Endometrial microvascular endothelial cells (primary cell): ENCODE results near the gene EEF1G. TPM values are rescaled to one million over a fixed set of nuclear protein-coding genes. Genes with fewer than 3 reads are reported as not detected.
"Not testable (repeated sequence)": the region's sequence is repeated elsewhere in the genome, so short reads cannot be mapped to it uniquely, and the experiment has no call there.

Experiments
- in situ Hi-C: cut with HindIII; loops from 2 replicates; pipeline ENCODE4 v1.10.0; 2017; ENCODE audit warnings: low sequenced_read_pairs, low pct_unique_long_range_greater_than_20kb; ENCODE audit errors: inconsistent ontology term
- total RNA-seq: library from RNA; depleted of rRNA; stranded (reverse); fragments of >200 nt; gene quantifications from one replicate; pipeline ENCODE4 v1.2.3, GENCODE V29; 2015; ENCODE audit errors: inconsistent ontology term

The EEF1G gene
- total RNA-seq, 1 donor from 2014 or later = 1,762 TPM

- in situ Hi-C loops = not testable (repeated sequence)
Observed at GRCh38 chr11:62581735-62582134, 8.0 kb upstream of the EEF1G start.

GRCh38 chr11:62580959-62581715, 7.4 kb upstream of the EEF1G start:
- in situ Hi-C loops = no loop called here

GRCh38 chr11:62579252-62579651, 5.6 kb upstream of the EEF1G start:
- in situ Hi-C loops = no loop called here

- in situ Hi-C loops = no loop called here
Observed at GRCh38 chr11:62578541-62578940, 4.8 kb upstream of the EEF1G start.

GRCh38 chr11:62577046-62577714, 3.5 kb upstream of the EEF1G start:
- in situ Hi-C loops = no loop called here

GRCh38 chr11:62575837-62576236, 2.1 kb upstream of the EEF1G start:
- in situ Hi-C loops = no loop called here

GRCh38 chr11:62575156-62575555, 1.5 kb upstream of the EEF1G start:
- in situ Hi-C loops = no loop called here

- in situ Hi-C loops = loop anchor here (25.0 kb wide), 2 partner anchors 88 to 137 kb away; partner anchors contain the start of genes C11orf98, CSKMT, INTS5 and LBHD1
Observed at GRCh38 chr11:62574363-62575071, 826 bp upstream of the EEF1G start.

GRCh38 chr11:62573006-62573591, 592 bp downstream of the EEF1G start:
- in situ Hi-C loops = loop anchor here (25.0 kb wide), 2 partner anchors 89 to 136 kb away; partner anchors contain the start of genes C11orf98, CSKMT, INTS5 and LBHD1

- in situ Hi-C loops = loop anchor here (25.0 kb wide), 2 partner anchors 90 to 135 kb away; partner anchors contain the start of genes C11orf98, CSKMT, INTS5 and LBHD1
Observed at GRCh38 chr11:62572431-62572830, 1.3 kb downstream of the EEF1G start.

- in situ Hi-C loops = loop anchor here (25.0 kb wide), 2 partner anchors 91 to 134 kb away; partner anchors contain the start of genes C11orf98, CSKMT, INTS5 and LBHD1
Observed at GRCh38 chr11:62571493-62571892, 2.2 kb downstream of the EEF1G start.

- in situ Hi-C loops = loop anchor here (25.0 kb wide), 2 partner anchors 91 to 134 kb away; partner anchors contain the start of genes C11orf98, CSKMT, INTS5 and LBHD1
Observed at GRCh38 chr11:62570903-62571302, 2.8 kb downstream of the EEF1G start.

- in situ Hi-C loops = loop anchor here (25.0 kb wide), 2 partner anchors 93 to 132 kb away; partner anchors contain the start of genes C11orf98, CSKMT, INTS5 and LBHD1
Observed at GRCh38 chr11:62569611-62570010, 4.1 kb downstream of the EEF1G start.

GRCh38 chr11:62567018-62567633, 6.6 kb downstream of the EEF1G start:
- in situ Hi-C loops = loop anchor here (25.0 kb wide), 2 partner anchors 95 to 130 kb away; partner anchors contain the start of genes C11orf98, CSKMT, INTS5 and LBHD1

GRCh38 chr11:62566247-62566646, 7.4 kb downstream of the EEF1G start:
- in situ Hi-C loops = loop anchor here (25.0 kb wide), 2 partner anchors 96 to 129 kb away; partner anchors contain the start of genes C11orf98, CSKMT, INTS5 and LBHD1

- in situ Hi-C loops = loop anchor here (25.0 kb wide), 2 partner anchors 97 to 128 kb away; partner anchors contain the start of genes C11orf98, CSKMT, INTS5 and LBHD1
Observed at GRCh38 chr11:62565100-62565802, 8.4 kb downstream of the EEF1G start.

GRCh38 chr11:62561677-62562230, 11.9 kb downstream of the EEF1G start:
- in situ Hi-C loops = loop anchor here (25.0 kb wide), 2 partner anchors 101 to 124 kb away; partner anchors contain the start of genes C11orf98, CSKMT, INTS5 and LBHD1
